NCI-H1105 (cell line): Measurements from ENCODE around the gene ZC3H6.

Experiments used
- DNase-seq: peaks from one replicate; lab custom pipeline; 2025; lab: John Stamatoyannopoulos, UW

ZC3H6 gene

GRCh38 chr2:112275311-112275886 lies at the start of gene ZC3H6:
Gene ZC3H6 (plus strand): TSS chr2:112275597. CDS start chr2:112275995, 398 bp downstream.
- peak; percentile 88 for DNase-seq

- peak; percentile 86 for DNase-seq
Observed at GRCh38 chr2:112229348-112229747, 46.0 kb upstream of the ZC3H6 start.

GRCh38 chr2:112230371-112230770 lies 45.0 kb upstream of the ZC3H6 start:
- DNase-seq, result no peak

- DNase-seq, result no peak
Observed at GRCh38 chr2:112239862-112240261, 35.5 kb upstream of the ZC3H6 start.

GRCh38 chr2:112242384-112242783 lies 33.0 kb upstream of the ZC3H6 start:
- DNase-seq, result no peak

GRCh38 chr2:112243233-112243632 lies 32.2 kb upstream of the ZC3H6 start:
- DNase-seq, result no peak

- DNase-seq, result no peak
Observed at GRCh38 chr2:112244854-112245253, 30.5 kb upstream of the ZC3H6 start.

- DNase-seq, result no peak
Observed at GRCh38 chr2:112251271-112251670, 24.1 kb upstream of the ZC3H6 start.

GRCh38 chr2:112253261-112253815 lies 22.1 kb upstream of the ZC3H6 start:
- no peak for DNase-seq

- peak; percentile 90 for DNase-seq
Observed at GRCh38 chr2:112254466-112255240, 20.7 kb upstream of the ZC3H6 start, which contains the start of gene ZC3H8. Gene ZC3H8 (minus strand): TSS chr2:112255042. CDS start chr2:112254981, 61 bp downstream.

GRCh38 chr2:112255875-112256274 lies 19.5 kb upstream of the ZC3H6 start:
- DNase-seq, result no peak

GRCh38 chr2:112256654-112257053 lies 18.7 kb upstream of the ZC3H6 start:
- no peak for DNase-seq

GRCh38 chr2:112257575-112257974 lies 17.8 kb upstream of the ZC3H6 start:
- no peak for DNase-seq

GRCh38 chr2:112259509-112260294 lies 15.7 kb upstream of the ZC3H6 start:
- no peak for DNase-seq

GRCh38 chr2:112260295-112260625 lies 15.1 kb upstream of the ZC3H6 start:
- DNase-seq, result no peak

GRCh38 chr2:112262876-112263275 lies 12.5 kb upstream of the ZC3H6 start:
- no peak for DNase-seq

GRCh38 chr2:112268547-112268946 lies 6.8 kb upstream of the ZC3H6 start:
- no peak for DNase-seq

GRCh38 chr2:112272669-112273068 lies 2.7 kb upstream of the ZC3H6 start:
- DNase-seq, result no peak

GRCh38 chr2:112273349-112273748 lies 2.0 kb upstream of the ZC3H6 start:
- no peak for DNase-seq

GRCh38 chr2:112275887-112276773 lies 733 bp downstream of the ZC3H6 start:
- DNase-seq, result peak; percentile 56

- DNase-seq, result no peak
Observed at GRCh38 chr2:112276954-112277353, 1.6 kb downstream of the ZC3H6 start.
